Upper lobe of left lung (tissue), 6 donors: ENCODE results near the gene TECTA. TPM values are rescaled to one million over a fixed set of nuclear protein-coding genes. Genes with fewer than 3 reads are reported as not detected.

ENCODE experiments used
- ATAC-seq, 2 donors: fragments of 200-7000 bp; cut with Tn5 transposase; one replicate each; pipeline ENCODE4 v1.9.1; 2022; ENCODE audit warnings: mild to moderate bottlenecking in 2 of 2, moderate library complexity in 2 of 2; ENCODE audit not compliant: low FRiP score in 2 of 2
- DNase-seq, 2 donors: peaks; one replicate each; pipeline ENCODE4 v3.0.0-alpha.2; 2019 to 2020
- H3K27ac ChIP-seq, 4 donors: fragments of 200-600 bp; sonication (generic); one replicate each; pipeline ENCODE4 v1.5.1; 2016 to 2019
- H3K27me3 ChIP-seq, 4 donors: fragments of 200-600 bp; sonication (generic); one replicate each; pipeline ENCODE4 v1.5.1; 2017 to 2019
- H3K36me3 ChIP-seq, 4 donors: fragments of 200-600 bp; sonication (generic); one replicate each; pipeline ENCODE4 v1.5.1; 2016 to 2019
- H3K4me1 ChIP-seq, 4 donors: fragments of 200-600 bp; sonication (generic); one replicate each; pipeline ENCODE4 v1.5.1; 2018 to 2019
- H3K4me3 ChIP-seq, 4 donors: fragments of 200-600 bp; sonication (generic); one replicate each; pipeline ENCODE4 v1.5.1; 2017 to 2019; ENCODE audit warnings: mild to moderate bottlenecking in 2 of 4, moderate library complexity in 1 of 4
- H3K9me3 ChIP-seq, 4 donors: fragments of 200-600 bp; sonication (generic); one replicate each; pipeline ENCODE4 v1.5.1; 2018 to 2019
- CTCF ChIP-seq, 6 experiments: fragments of 450-650 bp in 4 of 6; fragments of 200-600 bp in 2 of 6; sonication (generic) in 2 of 6; IDR thresholded peaks; one replicate each; pipeline ENCODE4 v1.5.1; 2016 to 2019; ENCODE audit warnings: antibody characterized with exemption in 6 of 6
- EP300 ChIP-seq, 4 donors: sonication (generic); formaldehyde crosslinking; IDR thresholded peaks; one replicate each; pipeline ENCODE4 v1.5.1; 2017; ENCODE audit warnings: antibody characterized with exemption in 4 of 4, control low read depth in 2 of 4
- POLR2A ChIP-seq, 4 donors: fragments of 450-650 bp; IDR thresholded peaks; one replicate each; pipeline ENCODE4 v1.5.1; 2016 to 2017; ENCODE audit warnings: antibody characterized with exemption in 4 of 4, mild to moderate bottlenecking in 2 of 4
- POLR2AphosphoS5 ChIP-seq, 2 donors: sonication (generic); formaldehyde crosslinking; IDR thresholded peaks; one replicate each; pipeline ENCODE4 v1.5.1; 2017; ENCODE audit warnings: antibody characterized with exemption in 2 of 2
- WGBS, 2 donors: methylation state at CpG; one replicate each; pipeline ENCODE4 v1.1.5; 2017 to 2018; 5-methylcytosine and 5-hydroxymethylcytosine counted together
- total RNA-seq, 6 donors: library from RNA; depleted of rRNA in 4 of 6; stranded (reverse); fragments of >200 nt in 4 of 6; gene quantifications; one replicate each; pipeline versions ENCODE4 v1.1.0 to v1.2.1, GENCODE V29; 2016 to 2021
- donor health status: DM: no; HTN: no; CAD: no; lungs with moderate emphysema.
- donor health status: DM: no; HTN: yes; CAD: no; lungs with severe emphysema.

The TECTA gene
- total RNA-seq, 6 donors from 2014 or later = 0.89 to 4.7 (median 1.8) TPM

DNA sequence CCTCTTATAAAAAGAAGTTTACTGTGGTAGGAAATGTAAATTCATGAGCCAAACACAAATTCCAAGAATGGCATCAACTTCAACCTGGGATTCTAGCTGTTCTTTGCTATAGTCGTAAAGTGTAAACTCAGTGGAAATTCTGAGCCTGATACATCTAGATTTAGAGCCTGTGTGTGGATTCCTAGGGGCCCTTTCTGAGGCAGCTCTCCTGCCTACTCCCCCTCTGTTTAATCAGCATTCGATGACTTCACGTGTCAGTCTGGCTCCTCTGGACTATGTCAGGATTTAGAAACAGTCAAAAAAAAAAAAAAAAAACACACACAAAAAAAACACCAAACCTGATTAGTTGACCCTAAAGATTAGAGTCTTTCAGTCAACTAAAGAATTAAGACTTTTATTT, 98.5 kb downstream of the TECTA start:
- DNase-seq (no peak), ATAC-seq (no peak)
- Histone ChIP-seq H3K27ac (no peak overlapping the region), H3K4me3 (no peak overlapping the region), H3K27me3 (no peaks in the 10 kb centered on the region), H3K4me1 (peaks cover 0 to 5% (median 0%) of the 10 kb centered on the region in 4 donors), H3K36me3 (no peaks in the 10 kb centered on the region), H3K9me3 (no peaks in the 10 kb centered on the region)
- TF ChIP-seq POLR2AphosphoS5 (IDR thresholded peaks at IDR 0.05) (no peak), CTCF (IDR thresholded peaks at IDR 0.05) (no peak), EP300 (IDR thresholded peaks at IDR 0.05) (no peak), POLR2A (IDR thresholded peaks at IDR 0.05) (no peak)
- whole genome bisulfite sequencing, 2 donors = 64 to 71% methylated on average over 3 of the region's 3 CpGs

DNA sequence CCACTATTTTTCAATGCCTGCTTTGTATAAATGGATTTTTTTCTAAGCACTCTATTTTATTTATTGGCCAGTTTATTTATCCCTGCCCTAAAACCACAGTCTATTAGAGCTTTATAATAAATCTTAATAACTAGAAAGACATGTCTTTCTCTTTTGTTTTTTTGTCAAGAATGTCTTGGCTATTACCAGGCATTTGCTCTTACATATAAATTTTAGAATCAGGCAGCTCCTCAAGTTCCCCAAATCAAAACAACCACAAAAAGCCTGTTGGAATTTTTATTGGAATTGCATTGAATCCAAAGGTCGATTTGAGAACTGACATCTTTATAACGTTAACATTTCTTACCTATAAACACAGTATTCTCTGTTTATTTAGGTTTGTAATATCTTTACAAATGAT, 105.8 kb downstream of the TECTA start:
- no peak for TF ChIP-seq CTCF (IDR thresholded peaks at IDR 0.05)
- TF ChIP-seq EP300 (IDR thresholded peaks at IDR 0.05) = no peak
- no peak for TF ChIP-seq POLR2A (IDR thresholded peaks at IDR 0.05)
- no peak for TF ChIP-seq POLR2AphosphoS5 (IDR thresholded peaks at IDR 0.05)
- H3K27ac ChIP-seq = no peak overlapping the region
- ATAC-seq (no peak), DNase-seq (no peak)
- no peaks in the 10 kb centered on the region for H3K9me3 ChIP-seq
- no peaks in the 10 kb centered on the region for H3K27me3 ChIP-seq
- H3K36me3 ChIP-seq = no peaks in the 10 kb centered on the region
- no peak overlapping the region for H3K4me3 ChIP-seq
- 47 to 54% methylated on average over 2 of the region's 2 CpGs for WGBS, 2 donors
- H3K4me1 ChIP-seq = no peaks in the 10 kb centered on the region

GRCh38 chr11:121207485-121208115, 106.6 kb downstream of the TECTA start:
- Histone ChIP-seq H3K27me3 (no peaks in the 10 kb centered on the region), H3K4me1 (no peaks in the 10 kb centered on the region), H3K36me3 (no peaks in the 10 kb centered on the region), H3K4me3 (no peak overlapping the region), H3K27ac (no peak overlapping the region), H3K9me3 (no peaks in the 10 kb centered on the region)
- ATAC-seq = no peak
- TF ChIP-seq CTCF (IDR thresholded peaks at IDR 0.05) (no peak), POLR2A (IDR thresholded peaks at IDR 0.05) (no peak), EP300 (IDR thresholded peaks at IDR 0.05) (no peak), POLR2AphosphoS5 (IDR thresholded peaks at IDR 0.05) (no peak)
- DNase-seq = no peak

DNA sequence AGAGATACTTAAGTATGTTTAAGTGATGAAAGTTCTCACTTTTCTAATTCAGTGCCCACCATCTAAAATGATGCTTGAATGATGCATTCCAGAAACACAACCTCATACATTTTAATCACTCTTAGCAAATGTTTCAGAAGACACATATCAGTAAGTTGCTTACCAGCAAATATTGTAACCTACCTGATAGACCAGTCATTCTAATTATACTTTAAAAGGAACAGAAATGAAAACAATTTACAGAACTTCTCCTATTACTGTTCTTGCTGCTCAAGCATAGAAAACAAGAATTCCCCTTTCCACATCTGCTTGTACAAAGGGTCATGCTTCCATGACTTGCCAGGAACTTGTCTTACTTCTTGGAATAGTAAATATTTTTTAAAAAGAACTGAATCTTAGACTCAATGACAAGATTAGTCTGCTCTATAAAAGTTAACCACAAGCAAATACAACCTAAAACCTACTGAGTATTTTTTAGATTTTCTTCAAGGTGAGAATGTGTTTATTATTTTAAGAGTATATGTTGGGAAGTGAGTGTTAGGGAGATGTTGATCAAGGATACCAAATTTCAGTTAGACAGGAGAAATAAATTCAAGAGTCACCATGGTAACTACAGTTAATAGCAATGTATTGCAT, 109.5 kb downstream of the TECTA start:
- Histone ChIP-seq H3K9me3 (no peaks in the 10 kb centered on the region), H3K27ac (no peak overlapping the region), H3K27me3 (no peaks in the 10 kb centered on the region), H3K4me3 (no peak overlapping the region), H3K36me3 (no peaks in the 10 kb centered on the region), H3K4me1 (no peaks in the 10 kb centered on the region)
- DNase-seq (no peak), ATAC-seq (no peak)
- TF ChIP-seq EP300 (IDR thresholded peaks at IDR 0.05) (no peak), CTCF (IDR thresholded peaks at IDR 0.05) (no peak)

DNA sequence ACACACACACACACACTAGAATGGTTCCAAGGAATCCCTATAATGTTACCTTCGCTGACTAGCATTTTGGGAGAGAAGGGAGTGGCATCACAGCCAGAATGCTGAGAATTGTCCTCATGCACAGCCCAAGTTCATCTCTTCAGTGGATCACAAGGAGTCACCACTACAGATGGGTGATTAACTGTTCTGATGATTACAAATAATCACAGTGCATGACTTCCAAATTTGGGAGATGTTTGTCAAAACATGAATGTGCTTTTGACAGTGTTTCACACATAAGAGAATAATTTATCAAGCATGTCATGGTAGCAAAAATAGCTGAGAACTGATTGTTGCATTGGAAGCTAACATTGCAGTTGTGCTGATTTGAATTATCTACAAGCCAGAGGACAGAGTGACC, 110.6 kb downstream of the TECTA start:
- TF ChIP-seq POLR2AphosphoS5 (IDR thresholded peaks at IDR 0.05) (no peak), POLR2A (IDR thresholded peaks at IDR 0.05) (no peak), EP300 (IDR thresholded peaks at IDR 0.05) (no peak), CTCF (IDR thresholded peaks at IDR 0.05) (no peak)
- Histone ChIP-seq H3K4me3 (no peak overlapping the region), H3K27ac (no peak overlapping the region), H3K27me3 (no peaks in the 10 kb centered on the region), H3K36me3 (no peaks in the 10 kb centered on the region), H3K9me3 (no peaks in the 10 kb centered on the region), H3K4me1 (no peaks in the 10 kb centered on the region)
- no peak for DNase-seq
- WGBS, 2 donors = 90 to 93% methylated on average over 1 of the region's 1 CpG
- no peak for ATAC-seq
